ENCODE measurements around the gene PRDM5.

GRCh38 chr4:120929847-120930246, 7.3 kb upstream of the PRDM5 start:
- TF ChIP-seq BHLHE40 (IDR thresholded peaks at IDR 0.05; ENCODE audit: borderline replicate concordance), result no peak
- no peak for TF ChIP-seq ARNT (IDR thresholded peaks at IDR 0.05)
- no peak for TF ChIP-seq FOXM1 (IDR thresholded peaks at IDR 0.05; ENCODE audit: borderline replicate concordance)
- peak; percentile 50; the same call in 1 of the 2 replicates for TF ChIP-seq PKNOX1 (IDR thresholded peaks at IDR 0.05)
- TF ChIP-seq NFRKB (IDR thresholded peaks at IDR 0.05), result no peak
- no peak for TF ChIP-seq ELF4 (IDR thresholded peaks at IDR 0.05)
- TF ChIP-seq FOXA1 (IDR thresholded peaks at IDR 0.05), result no peak
- TF ChIP-seq HDGF (IDR thresholded peaks at IDR 0.05; ENCODE audit: borderline replicate concordance), result no peak
- no peak for TF ChIP-seq SP1 (IDR thresholded peaks at IDR 0.05)
- no peak for TF ChIP-seq TARDBP (IDR thresholded peaks at IDR 0.05)
- no peak for TF ChIP-seq SUZ12 (IDR thresholded peaks at IDR 0.05)
- no peak for TF ChIP-seq CTBP1 (IDR thresholded peaks at IDR 0.05; ENCODE audit: borderline replicate concordance)
- no peak for TF ChIP-seq FOXK2 (IDR thresholded peaks at IDR 0.05)
